H1 (cell line): Measurements from ENCODE around the gene HIPK2. TPM values are rescaled to one million over a fixed set of nuclear protein-coding genes. Genes with fewer than 3 reads are reported as not detected.

Source experiments
- ASH2L ChIP-seq: fragments of 200-600, 300-600 bp; sonication (generic); IDR thresholded peaks from one replicate; pipeline ENCODE4 v1.7.1; 2017; ENCODE audit warnings: low read length
- CBX5 ChIP-seq: fragments of 300-800, 300-1000 bp; sonication (generic); IDR thresholded peaks from 2 replicates; pipeline ENCODE4 v1.7.1; 2016; ENCODE audit warnings: antibody characterized with exemption, low read length, low read depth
- GABPA ChIP-seq: IDR thresholded peaks from 2 replicates; pipeline ENCODE4 v1.6.1; 2011; ENCODE audit warnings: mild to moderate bottlenecking, low read length, moderate library complexity, borderline replicate concordance; ENCODE audit not compliant: insufficient read depth
- JUN ChIP-seq: IDR thresholded peaks from 2 replicates; pipeline ENCODE4 v1.6.1; 2011; ENCODE audit warnings: low read depth, mild to moderate bottlenecking, improper control_type of control experiment, low read length
- KDM1A ChIP-seq: fragments of 200-600, 300-600 bp; sonication (generic); IDR thresholded peaks from 2 replicates; pipeline ENCODE4 v1.7.1; 2016; ENCODE audit warnings: mild to moderate bottlenecking, low read length, borderline replicate concordance
- KDM5A ChIP-seq: fragments of 200-600 bp; IDR thresholded peaks from 2 replicates; pipeline ENCODE4 v1.7.1; 2012; ENCODE audit warnings: mild to moderate bottlenecking, low read length, inconsistent platforms, mixed read lengths
- TCF12 ChIP-seq: IDR thresholded peaks from 2 replicates; pipeline ENCODE4 v1.6.1; 2011; ENCODE audit warnings: low read depth, mild to moderate bottlenecking, low read length
- polyA plus RNA-seq, 7 experiments: library from polyadenylated mRNA; depleted of rRNA in 3 of 7; stranded (reverse) in 5 of 7; unstranded in 2 of 7; fragments of >200 nt in 5 of 7; fragments of 200-250 nt in 2 of 7; gene quantifications; 1 replicate in 5 of 7; 2 replicates in 1 of 7; 4 replicates in 1 of 7; pipeline versions ENCODE4 v1.2.1 to v1.2.3, GENCODE V29; 2011 to 2013; ENCODE audit warnings: missing spikeins in 2 of 7, mixed read lengths in 2 of 7
- total RNA-seq: library from RNA; stranded (reverse); fragmentation: NEBNext Ultra II Directional; extraction: Animal tissue kit (Norgen Biotek cat#: 25700); gene quantifications from 2 replicates; pipeline ENCODE4 v1.2.1, GENCODE V29; 2021
- TF ChIP-seq, protein P1 (sequence below): fragments of 300-600 bp; sonication (generic); IDR thresholded peaks from 2 replicates; pipeline ENCODE4 v1.7.1; 2012; ENCODE audit warnings: low read length, moderate library complexity, mild to moderate bottlenecking, inconsistent platforms; ENCODE audit not compliant: insufficient replicate concordance
- TF ChIP-seq, protein P2 (sequence below): IDR thresholded peaks from 2 replicates; pipeline ENCODE4 v1.6.1; 2011; ENCODE audit warnings: low read depth, mild to moderate bottlenecking, low read length; ENCODE audit not compliant: insufficient read depth
- TF ChIP-seq, protein P3 (sequence below): IDR thresholded peaks from 2 replicates; pipeline ENCODE4 v1.6.1; 2011; ENCODE audit warnings: low read length, improper control_type of control experiment

Gene HIPK2
- total and polyA plus RNA-seq, 2 of the 8 experiments (the other 6 are each of a cell fraction or from before 2014, with no cell fraction given) = 8.3 to 24.3 TPM

DNA sequence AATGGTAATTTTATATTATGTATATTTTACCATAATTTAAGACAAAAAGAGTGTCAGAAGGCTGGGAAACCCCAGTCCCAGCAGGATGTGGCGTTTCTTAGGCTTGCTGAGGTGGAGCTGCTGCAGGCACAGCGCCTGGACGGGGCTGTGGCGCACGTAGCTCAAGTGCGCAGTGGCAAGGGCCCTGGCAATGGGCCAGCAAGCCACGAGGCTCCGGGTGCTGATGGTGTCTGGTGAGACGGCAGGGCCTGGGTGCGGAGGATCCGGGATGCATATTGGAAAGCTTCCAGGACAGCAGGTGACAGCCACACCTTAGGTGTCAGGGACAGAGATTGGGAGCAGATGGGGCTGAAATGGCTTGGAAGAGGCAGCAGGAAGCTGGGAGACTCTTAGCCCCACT, 217.1 kb downstream of the HIPK2 start (continued):
- TF ChIP-seq, protein P1, sequence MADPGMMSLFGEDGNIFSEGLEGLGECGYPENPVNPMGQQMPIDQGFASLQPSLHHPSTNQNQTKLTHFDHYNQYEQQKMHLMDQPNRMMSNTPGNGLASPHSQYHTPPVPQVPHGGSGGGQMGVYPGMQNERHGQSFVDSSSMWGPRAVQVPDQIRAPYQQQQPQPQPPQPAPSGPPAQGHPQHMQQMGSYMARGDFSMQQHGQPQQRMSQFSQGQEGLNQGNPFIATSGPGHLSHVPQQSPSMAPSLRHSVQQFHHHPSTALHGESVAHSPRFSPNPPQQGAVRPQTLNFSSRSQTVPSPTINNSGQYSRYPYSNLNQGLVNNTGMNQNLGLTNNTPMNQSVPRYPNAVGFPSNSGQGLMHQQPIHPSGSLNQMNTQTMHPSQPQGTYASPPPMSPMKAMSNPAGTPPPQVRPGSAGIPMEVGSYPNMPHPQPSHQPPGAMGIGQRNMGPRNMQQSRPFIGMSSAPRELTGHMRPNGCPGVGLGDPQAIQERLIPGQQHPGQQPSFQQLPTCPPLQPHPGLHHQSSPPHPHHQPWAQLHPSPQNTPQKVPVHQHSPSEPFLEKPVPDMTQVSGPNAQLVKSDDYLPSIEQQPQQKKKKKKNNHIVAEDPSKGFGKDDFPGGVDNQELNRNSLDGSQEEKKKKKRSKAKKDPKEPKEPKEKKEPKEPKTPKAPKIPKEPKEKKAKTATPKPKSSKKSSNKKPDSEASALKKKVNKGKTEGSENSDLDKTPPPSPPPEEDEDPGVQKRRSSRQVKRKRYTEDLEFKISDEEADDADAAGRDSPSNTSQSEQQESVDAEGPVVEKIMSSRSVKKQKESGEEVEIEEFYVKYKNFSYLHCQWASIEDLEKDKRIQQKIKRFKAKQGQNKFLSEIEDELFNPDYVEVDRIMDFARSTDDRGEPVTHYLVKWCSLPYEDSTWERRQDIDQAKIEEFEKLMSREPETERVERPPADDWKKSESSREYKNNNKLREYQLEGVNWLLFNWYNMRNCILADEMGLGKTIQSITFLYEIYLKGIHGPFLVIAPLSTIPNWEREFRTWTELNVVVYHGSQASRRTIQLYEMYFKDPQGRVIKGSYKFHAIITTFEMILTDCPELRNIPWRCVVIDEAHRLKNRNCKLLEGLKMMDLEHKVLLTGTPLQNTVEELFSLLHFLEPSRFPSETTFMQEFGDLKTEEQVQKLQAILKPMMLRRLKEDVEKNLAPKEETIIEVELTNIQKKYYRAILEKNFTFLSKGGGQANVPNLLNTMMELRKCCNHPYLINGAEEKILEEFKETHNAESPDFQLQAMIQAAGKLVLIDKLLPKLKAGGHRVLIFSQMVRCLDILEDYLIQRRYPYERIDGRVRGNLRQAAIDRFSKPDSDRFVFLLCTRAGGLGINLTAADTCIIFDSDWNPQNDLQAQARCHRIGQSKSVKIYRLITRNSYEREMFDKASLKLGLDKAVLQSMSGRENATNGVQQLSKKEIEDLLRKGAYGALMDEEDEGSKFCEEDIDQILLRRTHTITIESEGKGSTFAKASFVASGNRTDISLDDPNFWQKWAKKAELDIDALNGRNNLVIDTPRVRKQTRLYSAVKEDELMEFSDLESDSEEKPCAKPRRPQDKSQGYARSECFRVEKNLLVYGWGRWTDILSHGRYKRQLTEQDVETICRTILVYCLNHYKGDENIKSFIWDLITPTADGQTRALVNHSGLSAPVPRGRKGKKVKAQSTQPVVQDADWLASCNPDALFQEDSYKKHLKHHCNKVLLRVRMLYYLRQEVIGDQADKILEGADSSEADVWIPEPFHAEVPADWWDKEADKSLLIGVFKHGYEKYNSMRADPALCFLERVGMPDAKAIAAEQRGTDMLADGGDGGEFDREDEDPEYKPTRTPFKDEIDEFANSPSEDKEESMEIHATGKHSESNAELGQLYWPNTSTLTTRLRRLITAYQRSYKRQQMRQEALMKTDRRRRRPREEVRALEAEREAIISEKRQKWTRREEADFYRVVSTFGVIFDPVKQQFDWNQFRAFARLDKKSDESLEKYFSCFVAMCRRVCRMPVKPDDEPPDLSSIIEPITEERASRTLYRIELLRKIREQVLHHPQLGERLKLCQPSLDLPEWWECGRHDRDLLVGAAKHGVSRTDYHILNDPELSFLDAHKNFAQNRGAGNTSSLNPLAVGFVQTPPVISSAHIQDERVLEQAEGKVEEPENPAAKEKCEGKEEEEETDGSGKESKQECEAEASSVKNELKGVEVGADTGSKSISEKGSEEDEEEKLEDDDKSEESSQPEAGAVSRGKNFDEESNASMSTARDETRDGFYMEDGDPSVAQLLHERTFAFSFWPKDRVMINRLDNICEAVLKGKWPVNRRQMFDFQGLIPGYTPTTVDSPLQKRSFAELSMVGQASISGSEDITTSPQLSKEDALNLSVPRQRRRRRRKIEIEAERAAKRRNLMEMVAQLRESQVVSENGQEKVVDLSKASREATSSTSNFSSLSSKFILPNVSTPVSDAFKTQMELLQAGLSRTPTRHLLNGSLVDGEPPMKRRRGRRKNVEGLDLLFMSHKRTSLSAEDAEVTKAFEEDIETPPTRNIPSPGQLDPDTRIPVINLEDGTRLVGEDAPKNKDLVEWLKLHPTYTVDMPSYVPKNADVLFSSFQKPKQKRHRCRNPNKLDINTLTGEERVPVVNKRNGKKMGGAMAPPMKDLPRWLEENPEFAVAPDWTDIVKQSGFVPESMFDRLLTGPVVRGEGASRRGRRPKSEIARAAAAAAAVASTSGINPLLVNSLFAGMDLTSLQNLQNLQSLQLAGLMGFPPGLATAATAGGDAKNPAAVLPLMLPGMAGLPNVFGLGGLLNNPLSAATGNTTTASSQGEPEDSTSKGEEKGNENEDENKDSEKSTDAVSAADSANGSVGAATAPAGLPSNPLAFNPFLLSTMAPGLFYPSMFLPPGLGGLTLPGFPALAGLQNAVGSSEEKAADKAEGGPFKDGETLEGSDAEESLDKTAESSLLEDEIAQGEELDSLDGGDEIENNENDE = no peak
- TF ChIP-seq GABPA (no peak), TCF12 (no peak), KDM1A (no peak), ASH2L (no peak), JUN (no peak), KDM5A (no peak), CBX5 (no peak)
- TF ChIP-seq, protein P2, sequence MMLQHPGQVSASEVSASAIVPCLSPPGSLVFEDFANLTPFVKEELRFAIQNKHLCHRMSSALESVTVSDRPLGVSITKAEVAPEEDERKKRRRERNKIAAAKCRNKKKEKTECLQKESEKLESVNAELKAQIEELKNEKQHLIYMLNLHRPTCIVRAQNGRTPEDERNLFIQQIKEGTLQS = no peak
- TF ChIP-seq, protein P3, sequence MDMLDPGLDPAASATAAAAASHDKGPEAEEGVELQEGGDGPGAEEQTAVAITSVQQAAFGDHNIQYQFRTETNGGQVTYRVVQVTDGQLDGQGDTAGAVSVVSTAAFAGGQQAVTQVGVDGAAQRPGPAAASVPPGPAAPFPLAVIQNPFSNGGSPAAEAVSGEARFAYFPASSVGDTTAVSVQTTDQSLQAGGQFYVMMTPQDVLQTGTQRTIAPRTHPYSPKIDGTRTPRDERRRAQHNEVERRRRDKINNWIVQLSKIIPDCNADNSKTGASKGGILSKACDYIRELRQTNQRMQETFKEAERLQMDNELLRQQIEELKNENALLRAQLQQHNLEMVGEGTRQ = no peak
